Fibroblast of villous mesenchyme (primary cell): ENCODE measurements around the gene ZBTB17. TPM values are rescaled to one million over a fixed set of nuclear protein-coding genes. Genes with fewer than 3 reads are reported as not detected.

Source experiments
- DNase-seq: peaks from one replicate; pipeline ENCODE4 v3.0.0-alpha.2; 2010; ENCODE audit warnings: low read depth
- H3K4me3 ChIP-seq: 2 replicates; pipeline ENCODE4 v1.5.1; 2011; ENCODE audit warnings: low read depth, mild to moderate bottlenecking, low read length
- CTCF ChIP-seq: IDR thresholded peaks from 2 replicates; pipeline ENCODE4 v1.5.1; 2012; ENCODE audit warnings: low read depth, mild to moderate bottlenecking, low read length; ENCODE audit not compliant: insufficient read depth
- total RNA-seq: library from RNA; depleted of rRNA; stranded (reverse); fragments of >200 nt; gene quantifications from 2 replicates; pipeline ENCODE4 v1.2.3, GENCODE V29; 2012

Gene ZBTB17
- total RNA-seq, 1 donor: 31.5 TPM

- DNase-seq: peak; percentile 83
- no peak overlapping the region for H3K4me3 ChIP-seq
- no peak for TF ChIP-seq CTCF
Measured at GRCh38 chr1:15950763-15951295, 25.1 kb downstream of the ZBTB17 start.

DNA sequence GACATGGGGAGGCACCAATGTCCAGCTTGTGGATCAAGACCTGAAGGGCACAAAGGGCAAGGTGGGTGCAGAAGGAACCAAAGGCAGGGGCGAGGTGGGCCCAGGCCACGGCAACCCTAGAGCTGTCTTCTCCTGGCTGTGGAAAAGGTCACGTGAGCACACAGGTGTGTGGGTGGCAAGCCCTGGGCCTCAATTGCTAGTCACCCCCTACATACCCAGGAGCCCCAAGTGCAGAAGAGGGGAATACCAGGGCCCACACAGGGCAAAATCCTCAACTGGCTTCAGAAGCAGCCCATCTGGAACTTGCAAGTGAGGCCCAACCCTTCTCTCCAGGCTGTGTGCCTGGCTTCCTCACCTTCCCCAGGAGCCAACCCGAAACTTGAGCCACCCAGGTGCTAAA is 25.6 kb downstream of the ZBTB17 start:
- H3K4me3 ChIP-seq: no peak overlapping the region
- no peak for TF ChIP-seq CTCF
- DNase-seq: no peak

GRCh38 chr1:15949453-15950245 is 26.3 kb downstream of the ZBTB17 start:
- peak; percentile 98 for DNase-seq
- TF ChIP-seq CTCF: no peak
- H3K4me3 ChIP-seq: peak overlapping the region; percentile 37

- DNase-seq: peak; percentile 98
- H3K4me3 ChIP-seq: peak overlapping the region; percentile 37
- TF ChIP-seq CTCF: no peak
Measured at GRCh38 chr1:15948595-15949452, 27.1 kb downstream of the ZBTB17 start.

DNA sequence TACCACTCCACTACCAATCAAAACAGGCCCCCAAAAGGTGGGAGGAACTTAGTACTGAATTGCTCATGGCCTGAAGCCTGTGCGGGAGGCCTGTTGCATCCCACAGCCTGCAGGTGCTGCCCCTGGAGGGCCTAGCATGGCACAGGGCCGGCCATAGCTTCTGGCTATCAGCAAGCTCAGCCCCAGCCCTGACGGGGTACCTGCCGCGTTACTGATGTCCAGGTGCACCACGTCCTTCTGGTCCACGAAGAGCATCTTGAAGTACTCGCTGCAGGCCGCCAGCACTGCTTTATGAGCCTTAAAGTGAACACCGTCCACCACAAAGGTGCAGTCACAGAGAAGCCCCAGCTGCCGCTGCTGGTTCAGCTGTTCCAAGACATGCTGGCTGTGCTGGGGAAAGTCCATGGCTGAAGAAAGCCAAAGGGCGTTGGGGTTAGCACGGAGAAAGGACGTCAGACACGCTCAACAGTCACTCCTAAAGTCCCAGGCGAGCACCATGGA is 27.8 kb downstream of the ZBTB17 start:
- H3K4me3 ChIP-seq: no peak overlapping the region
- no peak for DNase-seq
- TF ChIP-seq CTCF: no peak

GRCh38 chr1:15947382-15948090 is 28.4 kb downstream of the ZBTB17 start:
- H3K4me3 ChIP-seq: no peak overlapping the region
- DNase-seq: no peak
- TF ChIP-seq CTCF: no peak
